HG03521 (cell line): ENCODE data around the gene ABHD17A.
A peak's percentile ranks its signal among the peaks of the same experiment; 100 is the strongest.

Source experiments
- ATAC-seq: cut with Tn5 transposase; IDR thresholded peaks from one replicate; pipeline ENCODE4 v1.9.1; 2021; ENCODE audit warnings: mild to moderate bottlenecking, moderate library complexity; ENCODE audit not compliant: unreplicated experiment

ABHD17A gene

DNA sequence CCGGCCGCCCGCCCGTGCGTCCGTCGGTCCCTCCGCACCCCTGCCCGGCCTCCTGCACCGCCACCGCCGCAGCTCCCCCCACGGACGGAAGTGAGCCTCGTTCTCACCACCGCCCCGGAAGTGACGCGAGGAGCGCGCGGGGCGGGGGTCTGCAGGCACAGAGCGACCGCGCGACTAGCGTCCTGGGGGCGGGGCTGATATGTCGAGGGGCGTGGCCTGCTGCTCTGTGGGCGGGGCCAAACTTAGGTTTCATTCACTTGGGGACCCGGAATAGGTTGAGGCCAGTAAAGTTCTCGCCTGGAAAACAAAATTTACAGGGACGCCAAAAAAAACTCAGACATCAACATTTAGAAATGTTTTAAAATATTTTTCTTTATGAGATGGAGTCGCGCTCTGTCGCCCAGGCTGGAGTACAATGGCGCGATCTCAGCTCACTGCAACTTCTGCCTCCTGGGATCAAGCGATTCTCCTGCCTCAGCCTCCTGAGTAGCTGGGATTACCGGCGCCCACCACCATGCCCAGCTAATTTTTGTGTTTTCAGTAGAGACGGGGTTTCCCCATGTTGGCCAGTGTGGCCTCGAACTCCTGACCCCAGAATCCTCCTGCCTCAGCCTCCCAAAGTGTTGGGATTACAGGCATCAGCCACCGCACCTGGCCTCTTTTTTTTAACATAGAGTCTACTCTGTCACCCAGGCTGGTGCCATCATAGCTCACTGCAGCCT lies at the start of gene ABHD17A:
TSS of gene ABHD17A (minus strand) at position 99 of the 722 bp plus-strand sequence. CDS start 3,930 bp downstream, outside the sequence.
- peak; percentile 87 for ATAC-seq

DNA sequence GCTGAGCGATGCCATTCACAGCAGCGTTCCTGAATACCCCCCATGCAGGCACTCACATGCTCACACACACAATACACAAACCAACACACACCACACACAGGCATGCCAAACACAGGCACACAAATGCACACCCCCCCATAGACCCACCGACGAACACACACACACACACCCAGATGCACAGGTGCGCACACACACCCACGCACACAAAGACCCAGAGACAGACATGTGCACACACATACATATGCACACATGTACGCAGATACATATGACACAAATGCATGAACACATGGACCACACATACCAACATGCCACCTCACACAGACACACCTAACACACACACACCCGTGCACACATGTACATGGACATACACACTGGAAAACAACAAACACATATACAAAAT lies 48.6 kb upstream of the ABHD17A start:
- no peak for ATAC-seq

DNA sequence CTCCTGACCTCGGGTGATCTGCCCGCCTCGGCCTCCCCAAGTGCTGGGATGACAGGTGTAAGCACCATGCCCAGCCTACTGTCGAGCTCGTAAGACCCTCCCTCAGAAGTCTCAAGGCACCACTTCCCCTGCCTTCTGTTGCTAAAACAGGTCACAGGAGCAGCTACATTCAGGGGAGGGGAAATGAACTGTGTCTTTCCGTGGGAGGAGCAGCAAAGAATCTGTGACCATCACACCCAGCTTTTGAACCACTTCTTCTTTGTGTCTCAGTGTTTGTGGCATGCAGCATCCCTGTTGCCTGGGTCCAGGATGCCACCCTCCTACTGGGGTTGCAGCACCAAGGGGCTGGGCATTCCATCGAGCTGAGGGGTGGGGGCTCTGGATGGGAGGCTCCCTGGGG lies 47.9 kb upstream of the ABHD17A start:
- no peak for ATAC-seq

DNA sequence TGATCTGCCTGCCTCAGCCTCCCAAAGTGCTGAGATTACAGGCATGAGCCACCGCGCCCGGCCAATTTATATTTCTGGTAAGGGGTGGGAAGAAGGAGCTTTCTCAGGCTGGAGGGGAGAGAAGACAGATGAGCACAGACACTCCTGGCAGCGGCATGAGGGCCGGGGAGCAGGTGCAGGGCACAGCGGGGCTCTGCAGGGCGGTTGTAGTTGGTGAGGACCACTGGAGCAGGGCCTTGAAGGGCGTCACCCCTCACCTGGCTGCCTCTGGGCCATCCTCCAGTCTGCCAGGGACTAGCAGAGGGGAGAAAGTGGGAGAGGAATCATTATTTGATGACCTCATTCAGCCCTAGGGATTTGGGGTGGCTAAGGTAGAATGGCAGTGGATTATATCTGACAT lies 47.1 kb upstream of the ABHD17A start:
- no peak for ATAC-seq

DNA sequence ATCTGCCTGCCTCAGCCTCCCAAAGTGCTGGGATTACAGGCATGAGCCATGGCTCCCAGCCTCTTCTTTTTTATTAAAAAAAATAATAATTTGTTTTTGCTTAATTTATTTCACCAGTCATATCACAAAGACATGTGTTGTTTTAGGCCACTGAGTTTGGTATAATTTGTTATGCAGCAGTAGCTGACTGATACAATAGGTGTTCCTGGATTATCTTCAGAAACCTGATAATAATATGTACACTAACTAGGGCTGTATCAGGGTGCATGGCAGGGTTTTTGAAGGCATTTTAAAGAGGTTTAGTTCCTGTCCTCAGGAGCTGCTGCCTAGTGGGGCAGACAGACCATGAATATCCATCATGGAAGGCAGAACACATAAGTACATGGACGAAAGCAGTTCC lies 46.1 kb upstream of the ABHD17A start:
- no peak for ATAC-seq

DNA sequence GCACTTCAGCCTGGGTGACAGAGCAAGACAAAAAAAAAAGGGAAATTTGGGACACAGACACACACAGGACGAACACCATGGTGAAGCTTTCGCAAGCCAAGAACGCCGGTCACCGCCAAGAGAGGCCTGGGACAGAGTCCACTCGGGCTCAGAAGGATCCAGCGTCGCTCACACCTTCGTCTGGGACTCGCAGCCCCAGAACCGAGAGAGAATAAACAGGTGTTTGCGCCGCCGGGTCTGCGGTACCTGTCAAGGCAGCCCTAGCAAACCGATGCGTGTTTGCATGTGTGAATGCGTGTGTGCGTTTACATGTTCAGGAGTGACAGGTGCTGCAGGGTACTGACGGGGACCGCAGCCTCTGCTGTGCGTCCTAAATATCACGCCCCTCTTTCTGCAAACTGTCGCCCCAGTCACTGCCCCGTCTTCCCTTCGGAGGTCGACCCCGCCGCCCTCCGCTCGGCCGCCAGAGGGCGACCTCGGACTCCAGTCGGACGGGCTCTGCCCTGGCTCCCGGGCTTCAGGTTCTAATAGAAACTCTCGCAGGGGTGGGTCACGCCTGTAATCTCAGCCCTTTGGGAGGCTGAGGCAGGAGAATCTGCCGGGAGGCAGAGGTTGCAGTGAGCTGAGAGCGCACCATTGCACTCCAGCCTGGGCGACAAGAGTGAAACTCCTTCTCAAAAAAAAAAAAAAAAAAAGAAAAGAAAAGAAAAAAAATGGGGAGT lies 43.9 kb upstream of the ABHD17A start:
- ATAC-seq, result no peak

DNA sequence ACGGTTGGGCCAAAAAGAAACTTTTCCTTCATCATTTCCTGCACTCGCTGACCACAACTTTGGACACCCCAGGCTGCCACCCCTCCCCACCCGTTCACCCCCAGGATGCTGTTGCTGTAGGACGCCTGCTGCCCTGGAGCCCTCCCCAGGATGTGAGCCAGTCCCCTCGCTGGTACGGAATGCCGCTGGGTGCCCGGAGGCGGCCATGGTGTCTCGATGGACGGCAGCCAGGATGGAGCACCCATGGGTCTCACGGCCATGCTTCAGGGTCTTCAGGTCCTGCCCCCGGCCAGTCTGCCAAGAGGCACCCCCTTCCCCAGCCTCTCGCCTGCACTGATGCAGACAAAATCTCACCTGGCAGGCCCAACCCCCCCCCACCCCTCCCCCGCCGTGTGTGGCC lies 40.2 kb upstream of the ABHD17A start:
- ATAC-seq, result no peak

DNA sequence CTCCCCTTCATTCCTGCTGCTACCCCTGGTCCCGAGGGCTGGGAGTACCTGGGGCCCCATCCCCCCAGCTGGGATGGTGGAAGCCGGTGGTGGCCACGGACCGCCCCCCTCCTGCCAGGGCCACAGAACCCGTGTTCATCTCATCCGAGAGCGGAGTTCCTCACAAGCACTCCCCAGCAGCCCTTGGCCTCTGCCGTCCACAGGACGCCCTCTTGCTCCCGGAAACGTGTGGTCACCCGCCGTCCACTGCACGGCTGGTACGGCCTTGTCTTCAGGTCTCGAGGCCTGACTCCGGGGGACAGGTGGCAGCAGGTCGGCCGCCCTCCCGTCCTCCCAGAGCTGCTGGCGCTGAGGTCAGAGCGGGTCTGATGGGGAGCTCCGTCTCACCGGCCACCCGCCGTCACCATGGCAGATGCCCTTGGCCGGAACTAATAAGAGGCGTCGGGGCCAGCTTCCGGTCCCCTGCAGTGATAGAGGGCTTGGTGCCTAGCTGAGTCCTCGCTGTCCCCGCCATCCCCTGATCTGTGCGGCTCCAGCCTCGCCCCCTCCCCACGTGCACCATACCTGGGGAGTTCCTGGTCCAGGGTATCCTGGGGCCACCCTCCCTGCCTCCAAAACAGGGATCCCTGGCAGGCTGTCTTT lies 39.1 kb upstream of the ABHD17A start:
- ATAC-seq, result no peak

DNA sequence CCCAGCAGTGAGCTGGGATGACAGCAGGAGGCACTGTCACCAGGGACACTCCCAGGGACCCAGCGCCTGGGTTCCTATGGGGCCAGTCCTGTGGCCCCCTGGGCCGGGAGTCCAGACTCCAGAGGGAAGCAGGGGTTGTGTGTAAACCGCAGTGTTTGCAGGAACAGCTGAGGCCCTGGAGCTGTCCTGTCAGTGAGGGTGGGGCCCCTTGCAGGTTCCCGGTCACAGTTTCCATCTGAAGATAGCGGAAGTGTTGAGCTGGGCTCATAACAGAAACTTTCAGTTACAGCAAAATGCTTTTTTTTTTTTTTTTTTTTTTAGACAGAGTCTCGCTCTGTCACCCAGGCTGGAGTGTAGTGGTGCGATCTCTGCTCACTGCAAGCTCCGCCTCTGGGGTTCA lies 38.0 kb upstream of the ABHD17A start:
- no peak for ATAC-seq

DNA sequence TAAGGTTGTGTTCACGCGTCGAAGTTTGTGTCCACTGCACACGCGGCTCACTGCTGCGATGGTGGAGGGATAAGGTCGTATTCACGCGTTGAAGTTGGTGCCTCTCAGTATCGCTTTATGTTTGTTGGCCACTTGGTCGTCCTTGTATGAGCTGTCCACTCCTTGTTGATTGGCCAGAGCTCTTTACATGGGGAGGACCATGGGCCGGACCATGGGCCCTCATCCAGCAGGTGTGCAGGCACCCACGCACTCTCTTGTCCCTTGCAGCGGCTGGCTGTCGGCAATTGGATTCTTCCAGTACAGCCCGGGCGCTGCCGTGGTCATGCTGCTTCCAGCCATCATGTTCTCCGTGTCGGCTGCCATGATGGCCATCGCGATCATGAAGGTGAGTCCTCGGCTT lies 37.5 kb upstream of the ABHD17A start:
- ATAC-seq, result no peak

DNA sequence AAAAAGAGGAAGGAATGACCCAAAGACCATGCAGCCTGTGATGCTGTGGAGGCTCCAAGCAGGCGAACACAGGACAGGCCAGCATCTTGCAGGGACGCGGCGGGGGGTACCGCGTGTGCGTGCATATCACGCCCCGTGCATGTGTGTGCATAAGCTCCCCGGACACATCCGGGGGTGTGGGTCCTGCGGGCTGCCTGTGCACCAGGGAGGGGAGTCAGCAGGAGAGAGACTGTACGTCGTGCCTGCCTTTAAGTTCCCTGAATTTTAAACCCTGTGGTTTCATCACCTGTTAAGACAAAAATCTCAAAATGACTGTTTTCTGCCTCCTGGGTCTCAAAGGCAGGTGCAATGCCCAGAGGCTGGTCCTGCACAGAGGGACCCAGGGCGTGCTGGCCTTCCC lies 36.5 kb upstream of the ABHD17A start:
- ATAC-seq, result no peak

DNA sequence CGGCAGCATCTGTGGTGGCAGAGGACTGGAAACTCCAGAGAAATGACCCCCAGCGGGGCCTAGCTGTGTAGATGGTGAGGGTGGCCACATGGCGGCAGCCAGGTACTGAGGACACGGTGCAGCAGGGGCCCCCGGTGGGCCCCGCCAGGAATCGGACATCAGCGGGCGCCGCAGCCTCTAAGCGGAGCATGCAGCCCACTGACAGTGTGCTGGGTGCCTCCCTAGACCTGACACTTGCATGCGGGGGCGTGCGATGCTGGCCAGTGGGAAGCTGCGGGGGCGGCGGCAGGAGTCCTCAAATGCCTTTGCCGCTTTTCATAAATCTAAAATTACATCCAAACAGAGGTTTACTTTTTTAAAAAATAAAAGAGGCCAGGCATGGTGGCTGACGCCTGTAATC lies 36.0 kb upstream of the ABHD17A start:
- ATAC-seq, result no peak

DNA sequence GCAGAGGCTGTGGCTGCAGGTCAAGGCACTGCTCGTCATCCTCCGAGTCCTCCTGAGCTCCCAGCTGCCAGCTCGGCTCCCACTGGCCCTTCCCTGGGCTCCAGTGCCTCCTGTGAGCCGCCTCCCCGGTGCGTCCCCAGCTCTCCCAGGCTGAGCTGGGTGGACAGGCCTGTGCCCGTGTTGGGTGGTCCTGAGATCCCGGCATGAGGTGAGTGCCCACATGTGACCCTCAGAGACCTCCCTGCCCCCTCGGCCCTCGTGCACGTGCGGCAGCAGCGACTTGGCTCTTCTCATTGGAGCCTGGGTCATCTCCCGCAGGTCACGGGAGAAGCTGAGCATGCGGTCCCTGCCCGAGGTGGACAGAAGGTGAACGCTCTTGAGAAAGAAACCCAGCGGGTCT lies 35.3 kb upstream of the ABHD17A start:
- ATAC-seq, result no peak

DNA sequence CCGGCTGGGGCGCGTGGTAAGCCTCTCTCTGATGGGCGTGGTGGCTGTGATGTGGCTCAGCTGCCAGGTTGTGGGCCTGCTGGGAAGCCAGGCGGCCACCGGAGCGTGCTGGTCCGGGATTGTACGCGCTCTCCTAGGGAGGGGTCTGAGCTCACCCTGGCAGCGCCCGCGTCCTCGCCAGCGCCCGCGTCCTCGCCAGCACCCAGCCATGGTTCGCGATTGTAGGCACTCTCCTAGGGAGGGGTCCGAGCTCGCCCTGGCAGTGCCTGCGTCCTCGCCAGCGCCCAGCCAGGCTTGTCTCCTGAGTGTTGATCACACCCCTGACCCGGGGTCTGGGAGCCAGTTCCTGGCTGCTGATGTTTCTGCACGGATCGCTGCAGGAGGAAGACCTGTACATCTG lies 33.7 kb upstream of the ABHD17A start:
- ATAC-seq, result no peak

DNA sequence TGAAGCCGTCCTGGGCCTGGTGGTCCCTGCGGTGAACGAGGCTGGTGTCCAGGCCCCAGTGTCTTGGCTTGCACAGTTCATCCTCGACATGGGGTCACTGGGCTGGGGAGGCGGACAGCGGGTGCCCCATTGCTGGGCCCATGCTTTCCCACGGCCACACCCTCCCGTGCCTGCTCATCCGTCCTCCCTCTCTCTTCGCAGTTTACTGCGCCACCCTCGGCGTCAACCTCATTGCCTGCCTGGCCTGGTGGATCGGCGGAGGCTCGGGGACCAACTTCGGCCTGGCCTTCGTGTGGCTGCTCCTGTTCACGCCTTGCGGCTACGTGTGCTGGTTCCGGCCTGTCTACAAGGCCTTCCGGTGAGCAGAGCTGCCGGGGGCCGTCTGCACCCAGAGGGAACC lies 32.6 kb upstream of the ABHD17A start:
- ATAC-seq, result no peak

DNA sequence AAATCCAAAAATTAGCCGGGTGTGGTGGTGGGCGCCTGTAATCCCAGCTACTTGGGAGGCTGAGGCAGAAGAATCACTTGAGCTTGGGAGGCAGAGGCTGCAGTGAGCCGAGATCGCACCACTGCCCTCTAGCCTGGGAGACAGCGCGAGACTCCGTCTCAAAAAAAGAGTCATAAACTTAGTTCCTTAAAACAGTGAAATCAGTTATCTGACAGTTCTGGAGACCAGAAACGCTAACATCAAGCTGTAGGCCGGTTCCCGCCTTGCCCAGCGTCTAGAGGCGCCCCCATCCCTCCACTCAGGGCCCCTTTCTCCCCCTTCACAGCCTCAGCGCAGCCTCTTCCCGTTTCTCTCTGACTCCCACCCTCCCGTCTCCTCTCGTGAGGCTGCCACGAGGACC lies 31.9 kb upstream of the ABHD17A start:
- ATAC-seq, result no peak

DNA sequence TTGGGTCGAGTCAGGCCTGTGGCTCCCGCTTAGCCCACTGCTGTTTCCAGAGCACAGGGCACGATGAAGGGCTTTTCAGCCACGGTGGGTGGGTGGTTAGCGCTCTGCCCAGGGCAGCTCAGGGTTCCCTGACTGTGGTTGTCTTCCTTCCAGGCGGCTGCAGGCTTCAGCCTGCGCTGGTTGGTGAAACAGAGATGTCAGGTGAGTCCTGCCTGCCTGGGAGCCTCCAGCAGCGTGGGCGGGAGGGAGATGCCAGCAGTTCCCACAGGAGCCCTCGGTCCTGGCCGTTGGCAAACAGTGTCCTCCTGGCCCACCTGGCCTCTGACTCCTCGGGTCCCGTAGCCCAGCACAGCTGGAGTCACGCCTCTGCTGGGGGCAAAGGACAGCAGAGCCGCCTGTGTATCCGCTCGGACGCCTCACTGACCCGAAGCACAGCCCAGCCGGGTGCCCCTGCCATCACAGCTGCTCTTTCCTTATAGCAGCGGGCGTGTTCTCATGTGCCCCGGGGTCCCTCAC lies 29.6 kb upstream of the ABHD17A start:
- no peak for ATAC-seq

DNA sequence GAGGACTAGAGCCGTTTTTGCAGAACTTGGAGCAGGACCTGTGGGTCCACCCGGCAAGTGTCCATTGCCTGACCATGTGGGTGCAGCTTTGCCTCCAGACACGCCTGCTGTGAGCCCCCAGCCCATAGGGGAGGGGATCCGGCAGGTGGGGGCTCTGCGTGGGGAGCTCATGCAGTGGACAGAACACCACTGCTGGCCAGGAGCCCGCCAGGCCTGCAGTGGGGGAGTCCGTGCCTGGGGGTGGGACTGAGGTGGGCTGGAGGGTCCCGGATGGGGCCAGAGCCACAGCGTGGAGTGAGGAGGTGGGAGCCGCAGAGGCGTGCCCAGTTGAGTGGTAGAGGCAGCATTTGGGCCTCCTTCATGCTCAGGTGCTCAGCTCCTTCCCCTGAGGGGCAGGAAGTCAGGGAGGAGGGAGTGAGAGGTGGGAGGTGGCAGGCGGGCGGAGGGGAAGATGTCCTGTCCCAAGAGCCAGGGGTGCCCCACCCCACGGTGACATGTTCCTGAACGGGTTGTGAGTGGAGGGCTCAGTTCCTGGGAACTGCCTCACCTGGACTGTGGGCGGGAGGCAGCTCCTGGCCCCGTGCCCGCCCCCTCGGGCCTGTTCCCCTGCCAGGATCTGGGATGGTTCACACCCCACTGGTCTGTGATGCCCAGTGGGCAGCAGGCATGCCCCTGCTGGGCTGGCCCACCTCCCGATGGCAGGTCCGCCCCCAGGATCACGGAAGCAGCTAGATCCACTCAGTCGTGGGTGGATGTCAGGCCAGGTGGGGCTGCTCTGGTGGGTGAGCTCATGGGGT lies 28.7 kb upstream of the ABHD17A start:
- ATAC-seq, result no peak

DNA sequence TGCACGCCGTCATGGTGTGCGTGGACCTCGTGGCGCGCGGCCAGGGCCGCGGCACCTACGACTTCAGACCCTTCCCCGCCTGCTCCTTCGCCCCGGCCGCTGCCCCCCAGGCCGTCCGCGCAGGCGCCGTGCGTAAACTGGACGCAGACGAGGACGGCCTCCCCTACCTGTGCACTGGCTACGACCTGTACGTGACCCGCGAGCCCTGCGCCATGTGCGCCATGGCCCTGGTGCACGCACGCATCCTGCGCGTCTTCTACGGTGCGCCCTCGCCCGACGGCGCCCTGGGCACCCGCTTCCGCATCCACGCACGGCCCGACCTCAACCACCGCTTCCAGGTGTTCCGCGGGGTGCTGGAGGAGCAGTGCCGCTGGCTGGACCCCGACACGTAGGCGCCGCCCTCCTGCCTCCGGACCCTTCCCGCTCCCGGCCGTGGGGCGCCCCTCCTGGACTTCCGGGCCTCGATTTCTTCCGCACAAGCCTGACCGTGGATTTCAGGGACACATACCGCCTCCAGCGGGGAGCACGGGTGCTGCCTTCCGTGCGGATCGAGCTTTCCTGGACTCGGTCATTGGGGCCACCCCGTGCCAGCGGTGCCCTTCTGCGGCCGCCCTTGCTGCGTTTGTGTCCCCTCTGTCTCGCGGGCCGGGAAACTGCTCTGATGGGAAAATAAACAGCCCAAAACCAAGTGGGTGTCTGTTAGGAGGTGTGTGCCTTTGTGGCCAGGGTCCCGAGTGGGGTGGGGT lies 27.6 kb upstream of the ABHD17A start:
- ATAC-seq, result no peak

DNA sequence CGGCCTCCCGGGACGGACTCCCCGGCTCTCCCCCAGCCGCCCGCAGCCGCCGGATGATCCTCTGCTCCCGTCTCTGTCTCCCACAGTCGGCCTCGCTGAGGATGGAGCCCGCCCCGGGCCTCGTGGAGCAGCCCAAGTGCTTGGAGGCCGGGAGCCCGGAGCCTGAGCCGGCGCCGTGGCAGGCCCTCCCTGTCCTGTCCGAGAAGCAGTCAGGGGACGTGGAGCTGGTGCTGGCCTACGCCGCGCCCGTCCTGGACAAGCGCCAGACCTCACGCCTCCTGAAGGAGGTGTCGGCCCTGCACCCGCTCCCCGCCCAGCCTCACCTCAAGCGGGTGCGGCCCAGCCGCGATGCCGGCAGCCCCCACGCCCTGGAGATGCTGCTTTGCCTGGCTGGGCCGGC lies 26.7 kb upstream of the ABHD17A start:
- no peak for ATAC-seq
